HG03469 (cell line): ENCODE results near the gene CCDC178.

Experiments used
- ATAC-seq: cut with Tn5 transposase; IDR thresholded peaks from one replicate; pipeline ENCODE4 v1.9.1; 2021; ENCODE audit warnings: mild to moderate bottlenecking, moderate library complexity, moderate number of reproducible peaks; ENCODE audit not compliant: unreplicated experiment

CCDC178 gene

DNA sequence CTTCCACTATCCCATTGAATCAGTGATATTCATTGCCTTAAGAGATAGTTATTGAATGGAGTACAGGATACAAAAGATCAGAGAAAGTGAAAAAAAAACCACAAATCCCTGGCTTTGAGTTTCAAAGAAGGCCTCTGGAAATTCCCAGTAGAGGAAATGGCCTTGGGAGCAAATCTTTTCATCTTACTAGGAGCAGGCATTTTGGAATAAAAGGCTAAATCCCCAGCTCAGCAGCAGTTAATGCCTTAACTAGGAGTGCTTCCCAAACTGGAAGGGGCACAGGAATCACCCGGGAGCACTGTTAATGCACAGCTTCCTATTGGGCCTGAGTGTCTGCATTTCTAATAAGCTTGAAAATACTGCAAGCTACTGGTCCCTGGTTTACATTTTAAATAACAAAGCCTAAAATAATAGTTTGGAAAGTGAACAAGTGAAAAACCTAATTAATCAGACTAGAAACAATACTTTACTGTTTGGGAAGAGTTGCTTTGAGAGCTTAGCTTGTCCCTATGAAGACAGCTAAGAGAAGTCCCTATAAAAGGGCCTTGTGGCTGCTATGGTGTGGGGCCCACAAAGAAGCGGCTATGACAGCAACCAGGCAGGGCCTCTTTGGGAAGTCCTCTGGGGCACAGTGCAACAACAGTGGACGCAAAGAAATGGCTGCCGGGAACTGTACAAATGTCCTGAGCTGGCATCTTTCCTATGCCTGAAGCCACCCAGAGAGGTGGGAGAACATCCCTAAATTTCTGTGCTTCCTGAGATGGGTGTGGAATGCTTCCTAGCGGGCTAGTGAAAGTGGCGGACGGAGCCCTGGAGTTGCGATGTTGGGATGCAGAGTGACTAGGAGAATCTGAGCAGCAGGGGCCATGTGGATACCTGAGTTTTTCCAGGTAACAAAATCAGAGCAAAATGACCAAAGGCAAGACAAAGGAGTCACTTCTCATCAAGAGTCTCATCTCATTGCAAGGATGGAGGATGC is 550.6 kb downstream of the CCDC178 start:
- no peak for ATAC-seq

GRCh38 chr18:32888306-32888705 is 552.2 kb downstream of the CCDC178 start:
- ATAC-seq, result no peak
